GM23338 (cell line): ENCODE results near the gene ADAMTS7. TPM values are rescaled to one million over a fixed set of nuclear protein-coding genes. Genes with fewer than 3 reads are reported as not detected.

ENCODE experiments used
- ATAC-seq: fragments of 200-7000 bp; cut with Tn5 transposase; 3 replicates; pipeline ENCODE4 v1.9.1; 2020
- DNase-seq: peaks from one replicate; pipeline ENCODE4 v3.0.0-alpha.2; 2015; ENCODE audit warnings: low spot score
- H2AFZ ChIP-seq: fragments of 200-600 bp; sonication (generic); 2 replicates; pipeline ENCODE4 v1.8.0; 2016; ENCODE audit warnings: antibody characterized with exemption, mild to moderate bottlenecking, moderate library complexity
- H3F3A ChIP-seq: fragments of 200-600 bp; sonication (generic); replicated peaks from 2 replicates; pipeline ENCODE4 v1.8.0; 2017; ENCODE audit warnings: antibody characterized with exemption, mixed run types, low read depth
- H3K27ac ChIP-seq: fragments of 200-600 bp; sonication (generic); 2 replicates; pipeline ENCODE4 v1.6.1; 2016; ENCODE audit warnings: low read depth
- H3K27me3 ChIP-seq: fragments of 200-600 bp; sonication (generic); 2 replicates; pipeline ENCODE4 v1.8.0; 2016; ENCODE audit warnings: mild to moderate bottlenecking, mixed run types, moderate library complexity; ENCODE audit not compliant: insufficient read depth
- H3K36me3 ChIP-seq: fragments of 200-600 bp; sonication (generic); 2 replicates; pipeline ENCODE4 v1.8.0; 2016; ENCODE audit warnings: mild to moderate bottlenecking; ENCODE audit not compliant: insufficient read depth
- H3K4me1 ChIP-seq: fragments of 200-600 bp; sonication (generic); 2 replicates; pipeline ENCODE4 v1.8.0; 2016; ENCODE audit warnings: mild to moderate bottlenecking, moderate library complexity; ENCODE audit not compliant: insufficient read depth
- H3K4me2 ChIP-seq: fragments of 200-600 bp; sonication (generic); 2 replicates; pipeline ENCODE4 v1.7.1; 2017; ENCODE audit warnings: mixed run types
- H3K4me3 ChIP-seq: fragments of 200-600 bp; sonication (generic); 2 replicates; pipeline ENCODE4 v1.6.1; 2016; ENCODE audit warnings: mixed run types
- H3K79me2 ChIP-seq: fragments of 200-600 bp; sonication (generic); replicated peaks from 2 replicates; pipeline ENCODE4 v1.8.0; 2017; ENCODE audit warnings: mild to moderate bottlenecking; ENCODE audit not compliant: insufficient read depth
- H3K9me2 ChIP-seq: fragments of 200-600 bp; sonication (generic); 2 replicates; pipeline ENCODE4 v1.8.0; 2017; ENCODE audit not compliant: insufficient read depth
- H4K20me1 ChIP-seq: fragments of 200-600 bp; sonication (generic); replicated peaks from 2 replicates; pipeline ENCODE4 v1.8.0; 2017; ENCODE audit warnings: mild to moderate bottlenecking; ENCODE audit not compliant: insufficient read depth
- H3K27ac Mint-ChIP-seq: 2 replicates; pipeline ENCODE4 v1.8.0; 2020; ENCODE audit warnings: inconsistent platforms, mild to moderate bottlenecking, moderate library complexity, mixed read lengths
- H3K27me3 Mint-ChIP-seq: 3 replicates; pipeline ENCODE4 v1.8.0; 2022; ENCODE audit warnings: low read depth, mild to moderate bottlenecking, moderate library complexity, mixed read lengths, inconsistent platforms; ENCODE audit not compliant: insufficient read depth, poor library complexity
- H3K36me3 Mint-ChIP-seq: 3 replicates; pipeline ENCODE4 v1.8.0; 2021; ENCODE audit warnings: low read depth, mild to moderate bottlenecking, inconsistent platforms, moderate library complexity, mixed read lengths
- H3K4me1 Mint-ChIP-seq: 3 replicates; pipeline ENCODE4 v1.8.0; 2020; ENCODE audit warnings: mild to moderate bottlenecking, inconsistent platforms, mixed read lengths
- H3K4me3 Mint-ChIP-seq: 3 replicates; pipeline ENCODE4 v1.8.0; 2021; ENCODE audit warnings: moderate library complexity, mild to moderate bottlenecking, inconsistent platforms, mixed read lengths
- H3K9me3 Mint-ChIP-seq: 3 replicates; pipeline ENCODE4 v1.8.0; 2020; ENCODE audit warnings: moderate library complexity, mild to moderate bottlenecking, inconsistent platforms, mixed read lengths
- CREB1 ChIP-seq: fragments of 250-450 bp; sonication (Bioruptor Pico); IDR thresholded peaks from 2 replicates; pipeline ENCODE4 v1.5.0; 2020; ENCODE audit warnings: low read depth, mild to moderate bottlenecking, moderate library complexity
- CTCF ChIP-seq, 2 experiments: fragments of 200-600 bp in 1 of 2; sonication (generic) in 1 of 2; conservative IDR thresholded peaks; 2 replicates each; pipeline versions ENCODE4 v1.5.1 to v1.6.1; 2016 to 2017; ENCODE audit warnings: antibody characterized with exemption in 2 of 2, low read depth in 2 of 2, mild to moderate bottlenecking in 2 of 2, moderate library complexity in 1 of 2
- ETS1 ChIP-seq: IDR thresholded peaks from 2 replicates; pipeline ENCODE4 v1.6.1; 2016; ENCODE audit warnings: antibody characterized with exemption
- EZH2phosphoT487 ChIP-seq: fragments of 200-600 bp; sonication (generic); IDR thresholded peaks from one replicate; pipeline ENCODE4 v1.8.1; 2018; ENCODE audit warnings: antibody characterized with exemption; ENCODE audit not compliant: unreplicated experiment
- NANOG ChIP-seq: IDR thresholded peaks from 2 replicates; pipeline ENCODE4 v1.6.1; 2016; ENCODE audit warnings: antibody characterized with exemption, borderline replicate concordance
- REST ChIP-seq: IDR thresholded peaks from one replicate; pipeline ENCODE4 v1.6.1; 2018; ENCODE audit warnings: antibody characterized with exemption; ENCODE audit not compliant: unreplicated experiment
- STAT1 ChIP-seq: IDR thresholded peaks from one replicate; pipeline ENCODE4 v1.6.1; 2016; ENCODE audit warnings: antibody characterized with exemption; ENCODE audit not compliant: unreplicated experiment
- ZNF114 ChIP-seq: fragments of 250-450 bp; sonication (Bioruptor Pico); IDR thresholded peaks from 2 replicates; pipeline ENCODE4 v1.5.0; 2020; ENCODE audit warnings: mild to moderate bottlenecking, moderate library complexity
- ZNF331 ChIP-seq: fragments of 250-450 bp; sonication (Bioruptor Pico); IDR thresholded peaks from 2 replicates; pipeline ENCODE4 v1.5.0; 2020; ENCODE audit warnings: low read depth, mild to moderate bottlenecking, moderate library complexity
- polyA plus RNA-seq: library from polyadenylated mRNA; unstranded; fragments of >200 nt; fragmentation: Nextera tagmentation; extraction: Ambion mirVana; gene quantifications from 2 replicates; pipeline ENCODE4 v1.2.1, GENCODE V29; 2016
- total RNA-seq: library from RNA; depleted of rRNA; stranded (reverse); fragments of >200 nt; shearing (Covaris generic); gene quantifications from 2 replicates; pipeline ENCODE4 v1.2.3, GENCODE V29; 2014

The ADAMTS7 gene
- total and polyA plus RNA-seq, 2 experiments from 2014 or later, result 11.6 to 52.7 TPM

DNA sequence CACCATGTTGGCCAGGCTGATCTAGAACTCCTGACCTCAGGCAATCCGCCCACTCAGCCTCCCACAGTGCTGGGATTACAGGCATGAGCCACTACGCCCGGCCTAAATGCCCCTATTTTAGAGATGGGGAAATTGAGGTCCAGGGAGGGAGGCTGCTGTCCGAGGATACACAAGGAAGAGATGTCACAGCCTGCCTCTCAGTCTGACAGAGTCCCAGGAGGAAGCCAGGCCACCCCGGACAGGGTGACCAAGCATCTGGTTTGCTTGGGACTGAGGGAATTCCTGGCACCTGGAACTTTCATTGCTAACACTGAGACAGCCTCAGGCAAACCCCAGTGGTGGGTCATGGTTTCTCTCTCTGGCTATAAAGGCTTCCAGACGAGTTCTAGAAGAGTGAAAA lies 30.6 kb upstream of the ADAMTS7 start (continued):
- TF ChIP-seq REST (no peak), STAT1 (no peak), CREB1 (no peak), ETS1 (no peak), NANOG (no peak), EZH2phosphoT487 (no peak), ZNF114 (no peak)

DNA sequence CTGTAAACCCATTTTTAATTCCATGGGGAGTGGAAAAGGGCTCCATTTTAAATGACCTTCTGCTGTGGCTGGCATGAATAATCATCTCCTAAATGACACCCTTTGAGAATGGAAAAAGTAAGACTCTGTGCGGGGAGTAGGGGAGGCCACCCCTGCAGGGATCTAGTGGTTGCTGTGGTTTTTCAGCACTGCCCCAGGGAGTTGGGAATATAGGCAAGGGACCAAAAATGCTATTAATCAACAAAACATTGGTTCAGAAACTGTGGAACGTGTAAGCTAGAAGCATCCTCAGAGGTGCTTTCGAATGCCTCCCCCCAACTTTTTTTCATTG lies 30.1 kb upstream of the ADAMTS7 start:
- Mint-ChIP-seq H3K9me3 (no peaks in the 10 kb centered on the region; the same call in 2 of the 3 replicates), H3K4me3 (no peak overlapping the region), H3K4me1 (peaks cover 13% of the 10 kb centered on the region), H3K27ac (no peak overlapping the region), H3K36me3 (no peaks in the 10 kb centered on the region), H3K27me3 (peaks cover 12% of the 10 kb centered on the region)
- no peak overlapping the region for H3K27ac ChIP-seq
- H3K4me2 ChIP-seq, result no peak overlapping the region
- no peak overlapping the region for H3K4me3 ChIP-seq
- no peaks in the 10 kb centered on the region for H3K79me2 ChIP-seq
- H3K36me3 ChIP-seq, result no peaks in the 10 kb centered on the region
- H4K20me1 ChIP-seq, result no peaks in the 10 kb centered on the region
- ATAC-seq, result no peak
- 0 out of 2 replicates have a peak, but pooled peaks cover 2% of the 10 kb centered on the region for H3F3A ChIP-seq
- H3K4me1 ChIP-seq, result peaks cover 5% of the 10 kb centered on the region; the same call in 1 of the 2 replicates
- no peak for DNase-seq
- TF ChIP-seq ETS1 (no peak), STAT1 (no peak), REST (no peak), ZNF331 (no peak), EZH2phosphoT487 (no peak), CREB1 (no peak), CTCF (conservative IDR thresholded peaks at IDR 0.05; ENCODE audit: low read depth in 2 of 2) (no peak)
- no peak overlapping the region for H2AFZ ChIP-seq
- no peaks in the 10 kb centered on the region for H3K27me3 ChIP-seq
- H3K9me2 ChIP-seq, result no peaks in the 10 kb centered on the region
